HepG2 (cell line): ENCODE data around the gene BTBD19. TPM values are rescaled to one million over a fixed set of nuclear protein-coding genes. Genes with fewer than 3 reads are reported as not detected.

Experiments
- AGO2 ChIP-seq: fragments of 200-400 bp; formaldehyde crosslinking; optimal IDR thresholded peaks from 2 replicates; pipeline ENCODE3; 2017; ENCODE audit warnings: mild to moderate bottlenecking, low read depth, low read length, moderate library complexity
- ATRX ChIP-seq: sonication (generic); formaldehyde crosslinking; IDR thresholded peaks from 2 replicates; pipeline ENCODE4 v1.4.0; 2020; ENCODE audit warnings: missing genetic modification reagents, borderline replicate concordance
- CHD2 ChIP-seq: IDR thresholded peaks from 2 replicates; pipeline ENCODE4 v1.6.1; 2011; ENCODE audit warnings: low read depth, low read length, improper control_type of control experiment
- DZIP1 ChIP-seq: sonication (generic); formaldehyde crosslinking; IDR thresholded peaks from 2 replicates; pipeline ENCODE4 v1.5.0; 2020; ENCODE audit warnings: mild to moderate bottlenecking, missing genetic modification reagents
- E2F1 ChIP-seq: sonication (generic); formaldehyde crosslinking; IDR thresholded peaks from 2 replicates; pipeline ENCODE4 v1.5.0; 2020; ENCODE audit warnings: missing genetic modification reagents
- EZH2 ChIP-seq: conservative IDR thresholded peaks from 2 replicates; pipeline ENCODE4 v1.6.1; 2012; ENCODE audit warnings: mild to moderate bottlenecking, low read depth, low read length, moderate library complexity
- IRF9 ChIP-seq: sonication (generic); formaldehyde crosslinking; IDR thresholded peaks from 2 replicates; pipeline ENCODE4 v1.8.0; 2022; ENCODE audit warnings: missing genetic modification reagents, mild to moderate bottlenecking, borderline replicate concordance
- KDM5B ChIP-seq: sonication (generic); formaldehyde crosslinking; IDR thresholded peaks from 2 replicates; pipeline ENCODE4 v1.4.0; 2020; ENCODE audit warnings: missing genetic modification reagents, mild to moderate bottlenecking, borderline replicate concordance
- MAFK ChIP-seq, 2 experiments: IDR thresholded peaks in 1 of 2; conservative IDR thresholded peaks in 1 of 2; 2 replicates each; pipeline ENCODE4 v1.6.1; 2011; ENCODE audit warnings: improper control_type of control experiment in 2 of 2, low read length in 2 of 2
- NCOA1 ChIP-seq: sonication (generic); formaldehyde crosslinking; IDR thresholded peaks from 2 replicates; pipeline ENCODE4 v1.9.0; 2021; ENCODE audit warnings: missing genetic modification reagents
- SMAD3 ChIP-seq: sonication (generic); formaldehyde crosslinking; IDR thresholded peaks from 2 replicates; pipeline ENCODE4 v1.4.0; 2020; ENCODE audit warnings: missing genetic modification reagents
- SNRNP70 ChIP-seq: fragments of 200-400 bp; formaldehyde crosslinking; IDR thresholded peaks from 2 replicates; pipeline ENCODE4 v1.6.1; 2017; ENCODE audit warnings: mild to moderate bottlenecking, low read depth, low read length, moderate library complexity
- SSRP1 ChIP-seq: IDR thresholded peaks from 2 replicates; pipeline ENCODE4 v1.6.1; 2016; ENCODE audit warnings: control low read depth
- TP53 ChIP-seq: sonication (generic); formaldehyde crosslinking; conservative IDR thresholded peaks from 2 replicates; pipeline ENCODE4 v1.4.0; 2020; ENCODE audit warnings: missing genetic modification reagents
- ZBTB42 ChIP-seq: sonication (generic); formaldehyde crosslinking; IDR thresholded peaks from 2 replicates; pipeline ENCODE4 v1.5.0; 2020; ENCODE audit warnings: mild to moderate bottlenecking, missing genetic modification reagents
- ZFP36L1 ChIP-seq: sonication (generic); formaldehyde crosslinking; IDR thresholded peaks from 2 replicates; pipeline ENCODE4 v1.8.0; 2022; ENCODE audit warnings: mild to moderate bottlenecking, missing genetic modification reagents, moderate library complexity
- ZNF543 ChIP-seq: sonication (generic); formaldehyde crosslinking; IDR thresholded peaks from 2 replicates; pipeline ENCODE4 v1.4.0; 2020; ENCODE audit warnings: mild to moderate bottlenecking, missing genetic modification reagents
- ZNF598 ChIP-seq: sonication (generic); formaldehyde crosslinking; IDR thresholded peaks from 2 replicates; pipeline ENCODE4 v1.5.1; 2020; ENCODE audit warnings: mild to moderate bottlenecking, missing genetic modification reagents, borderline replicate concordance
- ZNF616 ChIP-seq: sonication (generic); formaldehyde crosslinking; IDR thresholded peaks from 2 replicates; pipeline ENCODE4 v1.5.0; 2020; ENCODE audit warnings: low read depth, mild to moderate bottlenecking, missing genetic modification reagents
- ZNF709 ChIP-seq: sonication (generic); formaldehyde crosslinking; IDR thresholded peaks from 2 replicates; pipeline ENCODE4 v1.5.0; 2020; ENCODE audit warnings: mild to moderate bottlenecking, missing genetic modification reagents
- polyA plus RNA-seq, 8 experiments: library from polyadenylated mRNA; depleted of rRNA in 3 of 8; stranded (reverse) in 7 of 8; unstranded in 1 of 8; fragments of >200 nt; fragmentation: Illumina TruSeq in 4 of 8; extraction: Trizol in 4 of 8; gene quantifications; 2 replicates each; pipeline versions ENCODE4 v1.2.1 to v1.2.3, GENCODE V29; 2011 to 2016; ENCODE audit warnings: low read depth in 4 of 8, missing spikeins in 1 of 8, mixed read lengths in 1 of 8; ENCODE audit not compliant: insufficient read depth in 1 of 8
- total RNA-seq, 5 experiments: library from RNA; depleted of rRNA; stranded (reverse); fragments of >200 nt; fragmentation: Illumina TruSeq; extraction: Trizol; gene quantifications; 2 replicates each; pipeline ENCODE4 v1.2.3, GENCODE V29; 2016; ENCODE audit warnings: low read depth in 1 of 5
- TF ChIP-seq, protein P1 (sequence below): sonication (generic); formaldehyde crosslinking; IDR thresholded peaks from 2 replicates; pipeline ENCODE4 v1.4.0; 2020; ENCODE audit warnings: missing genetic modification reagents
- TF ChIP-seq, protein P2 (sequence below): sonication (generic); formaldehyde crosslinking; IDR thresholded peaks from 2 replicates; pipeline ENCODE4 v1.8.1; 2023; ENCODE audit warnings: mild to moderate bottlenecking, missing genetic modification reagents

BTBD19 gene
- total and polyA plus RNA-seq, 2 of the 13 experiments (the other 11 are each of a cell fraction or from before 2014, with no cell fraction given): 2.7 to 6.7 TPM

GRCh38 chr1:44784094-44785028, 24.0 kb upstream of the BTBD19 start (continued):
- peak; percentile 33; the same call in 1 of the 2 replicates for TF ChIP-seq DZIP1
- TF ChIP-seq, protein P1, sequence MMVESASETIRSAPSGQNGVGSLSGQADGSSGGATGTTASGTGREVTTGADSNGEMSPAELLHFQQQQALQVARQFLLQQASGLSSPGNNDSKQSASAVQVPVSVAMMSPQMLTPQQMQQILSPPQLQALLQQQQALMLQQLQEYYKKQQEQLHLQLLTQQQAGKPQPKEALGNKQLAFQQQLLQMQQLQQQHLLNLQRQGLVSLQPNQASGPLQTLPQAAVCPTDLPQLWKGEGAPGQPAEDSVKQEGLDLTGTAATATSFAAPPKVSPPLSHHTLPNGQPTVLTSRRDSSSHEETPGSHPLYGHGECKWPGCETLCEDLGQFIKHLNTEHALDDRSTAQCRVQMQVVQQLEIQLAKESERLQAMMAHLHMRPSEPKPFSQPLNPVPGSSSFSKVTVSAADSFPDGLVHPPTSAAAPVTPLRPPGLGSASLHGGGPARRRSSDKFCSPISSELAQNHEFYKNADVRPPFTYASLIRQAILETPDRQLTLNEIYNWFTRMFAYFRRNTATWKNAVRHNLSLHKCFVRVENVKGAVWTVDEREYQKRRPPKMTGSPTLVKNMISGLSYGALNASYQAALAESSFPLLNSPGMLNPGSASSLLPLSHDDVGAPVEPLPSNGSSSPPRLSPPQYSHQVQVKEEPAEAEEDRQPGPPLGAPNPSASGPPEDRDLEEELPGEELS (CRISPR knock-in tag): no peak
- peak; percentile 62; the same call in 1 of the 2 replicates for TF ChIP-seq ZNF709 (CRISPR knock-in tag)
- peak; percentile 87 for TF ChIP-seq KDM5B
- TF ChIP-seq SSRP1 (CRISPR knock-in tag): no peak
- TF ChIP-seq ZNF616 (CRISPR knock-in tag): peak; percentile 85; the same call in 1 of the 2 replicates
- TF ChIP-seq EZH2: no peak
- TF ChIP-seq ZFP36L1: no peak
- TF ChIP-seq ZBTB42: no peak
- peak; percentile 48; the same call in 1 of the 2 replicates for TF ChIP-seq ZNF598 (CRISPR knock-in tag)
- TF ChIP-seq ZNF543 (CRISPR knock-in tag): no peak
- 0 out of 2 replicates have a peak, but pooled peaks have one; percentile 52 for TF ChIP-seq IRF9 (CRISPR knock-in tag)
- no peak for TF ChIP-seq SMAD3 (CRISPR knock-in tag)
- no peak for TF ChIP-seq NCOA1 (CRISPR knock-in tag)
- TF ChIP-seq SNRNP70: no peak
- TF ChIP-seq, protein P2, sequence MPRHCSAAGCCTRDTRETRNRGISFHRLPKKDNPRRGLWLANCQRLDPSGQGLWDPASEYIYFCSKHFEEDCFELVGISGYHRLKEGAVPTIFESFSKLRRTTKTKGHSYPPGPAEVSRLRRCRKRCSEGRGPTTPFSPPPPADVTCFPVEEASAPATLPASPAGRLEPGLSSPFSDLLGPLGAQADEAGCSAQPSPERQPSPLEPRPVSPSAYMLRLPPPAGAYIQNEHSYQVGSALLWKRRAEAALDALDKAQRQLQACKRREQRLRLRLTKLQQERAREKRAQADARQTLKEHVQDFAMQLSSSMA (CRISPR knock-in tag): no peak
- TF ChIP-seq E2F1 (CRISPR knock-in tag): no peak
- no peak for TF ChIP-seq CHD2
- no peak for TF ChIP-seq ATRX (CRISPR knock-in tag)
- TF ChIP-seq MAFK (conservative IDR thresholded peaks at IDR 0.05 in 1 of 2, IDR thresholded peaks at IDR 0.05 in 1 of 2; ENCODE audit: low read length in 2 of 2): no peak
- TF ChIP-seq TP53 (CRISPR knock-in tag): no peak
- peak; percentile 37 for TF ChIP-seq AGO2
